ENCODE data around the gene CRYZ. TPM values are rescaled to one million over a fixed set of nuclear protein-coding genes. Genes with fewer than 3 reads are reported as not detected.

Gene CRYZ
- total RNA-seq, 3 donors from 2014 or later (not counting 1 experiment from before 2014, with no cell fraction given), result 15.2 to 24.1 (median 22.0) TPM

DNA sequence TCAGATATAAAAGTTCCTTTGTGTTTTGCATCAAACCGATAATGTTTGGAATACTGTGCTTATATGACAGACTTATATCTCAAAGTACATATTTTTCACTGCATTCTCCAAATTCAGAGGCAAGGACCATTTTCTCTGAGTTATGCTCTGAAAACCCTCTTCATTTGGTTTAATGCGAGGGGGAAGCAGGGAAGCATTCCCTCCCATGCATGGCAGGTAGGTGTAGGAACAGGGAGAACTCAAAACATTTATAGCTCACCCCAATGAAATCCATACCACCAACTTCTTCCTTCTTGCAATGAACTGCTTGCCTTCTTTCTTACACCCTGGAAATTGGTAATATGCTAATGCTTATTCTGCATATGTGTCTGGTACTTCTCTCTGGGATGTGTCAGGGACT lies 48.5 kb downstream of the CRYZ start:
- Mint-ChIP-seq H3K36me3 (no peaks in the 10 kb centered on the region), H3K4me3 (no peak overlapping the region), H3K4me1 (no peaks in the 10 kb centered on the region), H3K27ac (no peak overlapping the region), H3K9me3 (no peaks in the 10 kb centered on the region), H3K27me3 (ENCODE audit: low read depth in 2 of 2) (peaks cover 0 to 6% of the 10 kb centered on the region in 2 donors)
- Histone ChIP-seq H3K9me3 (ENCODE audit: control insufficient read depth, insufficient read depth, low read length) (no peaks in the 10 kb centered on the region), H3K27me3 (ENCODE audit: control insufficient read depth, insufficient read depth, low read length) (no peaks in the 10 kb centered on the region), H3K4me1 (ENCODE audit: control insufficient read depth, insufficient read depth, low read length) (no peaks in the 10 kb centered on the region), H3K27ac (ENCODE audit: low read length) (no peak overlapping the region), H3K36me3 (ENCODE audit: control insufficient read depth, insufficient read depth, low read length) (no peaks in the 10 kb centered on the region), H3K4me3 (ENCODE audit: low read length) (no peak overlapping the region)
- TF ChIP-seq, protein P1, sequence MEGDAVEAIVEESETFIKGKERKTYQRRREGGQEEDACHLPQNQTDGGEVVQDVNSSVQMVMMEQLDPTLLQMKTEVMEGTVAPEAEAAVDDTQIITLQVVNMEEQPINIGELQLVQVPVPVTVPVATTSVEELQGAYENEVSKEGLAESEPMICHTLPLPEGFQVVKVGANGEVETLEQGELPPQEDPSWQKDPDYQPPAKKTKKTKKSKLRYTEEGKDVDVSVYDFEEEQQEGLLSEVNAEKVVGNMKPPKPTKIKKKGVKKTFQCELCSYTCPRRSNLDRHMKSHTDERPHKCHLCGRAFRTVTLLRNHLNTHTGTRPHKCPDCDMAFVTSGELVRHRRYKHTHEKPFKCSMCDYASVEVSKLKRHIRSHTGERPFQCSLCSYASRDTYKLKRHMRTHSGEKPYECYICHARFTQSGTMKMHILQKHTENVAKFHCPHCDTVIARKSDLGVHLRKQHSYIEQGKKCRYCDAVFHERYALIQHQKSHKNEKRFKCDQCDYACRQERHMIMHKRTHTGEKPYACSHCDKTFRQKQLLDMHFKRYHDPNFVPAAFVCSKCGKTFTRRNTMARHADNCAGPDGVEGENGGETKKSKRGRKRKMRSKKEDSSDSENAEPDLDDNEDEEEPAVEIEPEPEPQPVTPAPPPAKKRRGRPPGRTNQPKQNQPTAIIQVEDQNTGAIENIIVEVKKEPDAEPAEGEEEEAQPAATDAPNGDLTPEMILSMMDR (IDR thresholded peaks at IDR 0.05), result no peak
- intact Hi-C loops (cut with micrococcal nuclease), result no loop called here
- WGBS (ENCODE audit: insufficient coverage), result 88% methylated on average over 1 of the region's 2 CpGs
- ATAC-seq (no peak), DNase-seq (no peak)

DNA sequence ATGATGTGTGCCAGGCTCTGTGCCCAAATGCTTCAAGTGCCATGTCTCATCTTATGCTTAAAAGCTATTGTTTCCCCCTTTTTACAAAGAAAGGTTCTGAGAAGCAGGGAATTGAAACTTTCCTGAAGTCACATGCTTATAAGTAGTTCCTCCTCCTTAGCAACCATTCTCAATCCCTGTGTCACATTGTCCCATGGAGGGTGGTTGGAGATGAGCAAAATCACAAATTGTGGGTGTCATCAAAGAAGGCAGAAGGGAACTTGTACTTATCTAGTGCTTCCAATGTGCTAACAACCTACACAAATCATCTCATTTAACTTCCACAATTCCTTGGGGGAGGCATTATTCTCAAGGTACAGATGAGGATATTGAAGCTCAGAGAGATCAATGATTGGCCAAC lies 49.2 kb downstream of the CRYZ start:
- H3K36me3 Mint-ChIP-seq, result no peaks in the 10 kb centered on the region
- Histone ChIP-seq H3K9me3 (ENCODE audit: control insufficient read depth, insufficient read depth, low read length) (no peaks in the 10 kb centered on the region), H3K27ac (ENCODE audit: low read length) (no peak overlapping the region), H3K4me1 (ENCODE audit: control insufficient read depth, insufficient read depth, low read length) (no peaks in the 10 kb centered on the region), H3K4me3 (ENCODE audit: low read length) (no peak overlapping the region), H3K36me3 (ENCODE audit: control insufficient read depth, insufficient read depth, low read length) (no peaks in the 10 kb centered on the region), H3K27me3 (ENCODE audit: control insufficient read depth, insufficient read depth, low read length) (no peaks in the 10 kb centered on the region)
- ATAC-seq, result no peak
- intact Hi-C loops (cut with micrococcal nuclease), result no loop called here
- no peaks in the 10 kb centered on the region for H3K4me1 Mint-ChIP-seq
- no peak overlapping the region for H3K27ac Mint-ChIP-seq
- no peaks in the 10 kb centered on the region for H3K9me3 Mint-ChIP-seq
- peaks cover 0 to 6% of the 10 kb centered on the region in 2 donors for H3K27me3 Mint-ChIP-seq (ENCODE audit: low read depth in 2 of 2)
- H3K4me3 Mint-ChIP-seq, result no peak overlapping the region
- TF ChIP-seq, protein P1 (IDR thresholded peaks at IDR 0.05), result no peak
- DNase-seq, result no peak

DNA sequence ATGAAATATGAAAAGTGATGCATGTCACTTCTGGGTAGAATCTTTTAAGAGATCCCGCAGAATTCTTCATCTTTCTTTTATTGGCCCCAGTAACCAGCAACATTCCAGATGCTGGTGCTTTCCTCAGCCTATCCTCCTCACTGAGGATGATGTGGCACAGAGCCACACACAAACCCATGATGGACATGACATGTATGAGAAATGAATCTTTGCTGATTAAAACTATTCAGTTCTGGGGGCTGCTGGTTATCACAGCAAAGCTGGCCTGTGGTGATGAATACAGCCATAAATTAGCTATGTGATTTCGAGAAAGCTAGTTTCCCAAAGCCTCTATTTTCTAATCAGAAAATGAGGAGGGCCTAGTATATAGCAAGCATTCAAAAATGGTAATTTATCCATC lies 51.0 kb downstream of the CRYZ start:
- Mint-ChIP-seq H3K27me3 (ENCODE audit: low read depth in 2 of 2) (peaks cover 0 to 6% of the 10 kb centered on the region in 2 donors), H3K4me1 (no peaks in the 10 kb centered on the region), H3K9me3 (no peaks in the 10 kb centered on the region), H3K4me3 (no peak overlapping the region), H3K36me3 (no peaks in the 10 kb centered on the region), H3K27ac (no peak overlapping the region)
- DNase-seq (no peak), ATAC-seq (no peak)
- 90% methylated on average over 1 of the region's 2 CpGs for WGBS (ENCODE audit: insufficient coverage)
- no peaks in the 10 kb centered on the region for H3K9me3 ChIP-seq (ENCODE audit: control insufficient read depth, insufficient read depth, low read length)
- H3K27me3 ChIP-seq (ENCODE audit: control insufficient read depth, insufficient read depth, low read length), result no peaks in the 10 kb centered on the region
- intact Hi-C loops (cut with micrococcal nuclease), result no loop called here
- no peak overlapping the region for H3K27ac ChIP-seq (ENCODE audit: low read length)
- TF ChIP-seq, protein P1 (IDR thresholded peaks at IDR 0.05), result no peak
- H3K4me3 ChIP-seq (ENCODE audit: low read length), result no peak overlapping the region
- no peaks in the 10 kb centered on the region for H3K36me3 ChIP-seq (ENCODE audit: control insufficient read depth, insufficient read depth, low read length)
- H3K4me1 ChIP-seq (ENCODE audit: control insufficient read depth, insufficient read depth, low read length), result no peaks in the 10 kb centered on the region

DNA sequence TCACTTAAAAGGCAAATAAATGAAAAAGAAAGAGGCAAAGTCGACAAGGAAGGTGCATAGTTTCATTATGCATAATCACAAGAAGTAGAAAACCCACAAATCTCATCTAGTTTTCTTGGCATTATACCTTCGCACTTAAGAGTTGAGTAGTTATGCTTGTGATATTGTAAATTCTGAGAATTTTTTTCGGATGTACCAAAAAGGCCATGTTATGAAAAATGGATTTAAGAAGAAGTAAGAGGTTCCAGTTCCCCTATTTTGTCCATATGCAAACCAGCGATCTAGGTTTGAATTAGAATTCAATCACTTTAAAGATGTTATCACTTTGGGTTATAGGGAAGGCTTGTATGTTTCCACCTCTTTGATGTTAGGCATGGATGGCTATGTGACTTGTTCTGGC lies 51.4 kb downstream of the CRYZ start:
- no peak for ATAC-seq
- no peak overlapping the region for H3K27ac ChIP-seq (ENCODE audit: low read length)
- TF ChIP-seq, protein P1 (IDR thresholded peaks at IDR 0.05), result no peak
- Mint-ChIP-seq H3K27ac (no peak overlapping the region), H3K4me3 (no peak overlapping the region), H3K27me3 (ENCODE audit: low read depth in 2 of 2) (peaks cover 0 to 6% of the 10 kb centered on the region in 2 donors), H3K36me3 (no peaks in the 10 kb centered on the region), H3K9me3 (no peaks in the 10 kb centered on the region), H3K4me1 (no peaks in the 10 kb centered on the region)
- intact Hi-C loops (cut with micrococcal nuclease), result no loop called here
- H3K36me3 ChIP-seq (ENCODE audit: control insufficient read depth, insufficient read depth, low read length), result no peaks in the 10 kb centered on the region
- H3K4me1 ChIP-seq (ENCODE audit: control insufficient read depth, insufficient read depth, low read length), result no peaks in the 10 kb centered on the region
- no peaks in the 10 kb centered on the region for H3K27me3 ChIP-seq (ENCODE audit: control insufficient read depth, insufficient read depth, low read length)
- H3K4me3 ChIP-seq (ENCODE audit: low read length), result no peak overlapping the region
- no peak for DNase-seq
- WGBS (ENCODE audit: insufficient coverage), result 71% methylated on average over 2 of the region's 4 CpGs
- H3K9me3 ChIP-seq (ENCODE audit: control insufficient read depth, insufficient read depth, low read length), result no peaks in the 10 kb centered on the region

All from natural killer cell (primary cell).